A673 (cell line): ENCODE measurements around the gene CPOX.

Source experiments
- EZH2 ChIP-seq: fragments of 200-600 bp; sonication (generic); IDR thresholded peaks from 2 replicates; pipeline ENCODE4 v1.6.1; 2017; ENCODE audit warnings: borderline replicate concordance, low read depth, mild to moderate bottlenecking, mixed read lengths, antibody characterized with exemption, low read length; ENCODE audit not compliant: poor library complexity, severe bottlenecking
- TF ChIP-seq, protein P1 (sequence below): fragments of 300-800, 200-600 bp; sonication (generic); conservative IDR thresholded peaks from 2 replicates; pipeline ENCODE4 v1.5.1; 2017; ENCODE audit warnings: low read depth, mild to moderate bottlenecking, antibody characterized with exemption, low read length, moderate library complexity, mixed read lengths

DNA sequence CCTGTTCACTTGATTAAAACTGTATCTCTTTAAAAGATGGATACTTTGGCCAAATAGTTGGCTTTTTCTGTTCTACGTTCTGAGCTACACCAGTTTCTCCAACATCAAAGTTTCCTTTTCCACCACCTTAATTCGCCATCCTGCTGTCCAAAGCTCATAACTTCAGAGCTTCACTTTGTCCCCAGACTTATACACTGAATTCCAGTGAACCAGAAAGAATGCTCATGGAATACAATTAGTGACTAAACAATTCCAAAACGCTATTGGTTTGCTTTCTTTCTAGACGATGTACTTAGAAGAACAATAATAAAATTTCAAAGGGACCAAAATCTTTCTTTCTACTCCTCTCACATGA, 38.4 kb downstream of the CPOX start:
- TF ChIP-seq, protein P1, sequence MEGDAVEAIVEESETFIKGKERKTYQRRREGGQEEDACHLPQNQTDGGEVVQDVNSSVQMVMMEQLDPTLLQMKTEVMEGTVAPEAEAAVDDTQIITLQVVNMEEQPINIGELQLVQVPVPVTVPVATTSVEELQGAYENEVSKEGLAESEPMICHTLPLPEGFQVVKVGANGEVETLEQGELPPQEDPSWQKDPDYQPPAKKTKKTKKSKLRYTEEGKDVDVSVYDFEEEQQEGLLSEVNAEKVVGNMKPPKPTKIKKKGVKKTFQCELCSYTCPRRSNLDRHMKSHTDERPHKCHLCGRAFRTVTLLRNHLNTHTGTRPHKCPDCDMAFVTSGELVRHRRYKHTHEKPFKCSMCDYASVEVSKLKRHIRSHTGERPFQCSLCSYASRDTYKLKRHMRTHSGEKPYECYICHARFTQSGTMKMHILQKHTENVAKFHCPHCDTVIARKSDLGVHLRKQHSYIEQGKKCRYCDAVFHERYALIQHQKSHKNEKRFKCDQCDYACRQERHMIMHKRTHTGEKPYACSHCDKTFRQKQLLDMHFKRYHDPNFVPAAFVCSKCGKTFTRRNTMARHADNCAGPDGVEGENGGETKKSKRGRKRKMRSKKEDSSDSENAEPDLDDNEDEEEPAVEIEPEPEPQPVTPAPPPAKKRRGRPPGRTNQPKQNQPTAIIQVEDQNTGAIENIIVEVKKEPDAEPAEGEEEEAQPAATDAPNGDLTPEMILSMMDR, result no peak
- TF ChIP-seq EZH2, result no peak
